HEK293 (cell line): ENCODE results near the gene ARSH.

ENCODE experiments used
- CTCF ChIA-PET: fragments of 350-600 bp; formaldehyde crosslinking; extraction: SDS; loops from one replicate; lab custom pipeline; 2021; ENCODE audit warnings: antibody characterized with exemption; lab: Yijun Ruan, JAX
- POLR2A ChIA-PET: fragments of 300-600 bp; formaldehyde crosslinking; extraction: SDS; loops from one replicate; lab custom pipeline; 2020; ENCODE audit warnings: antibody characterized with exemption, inconsistent platforms; lab: Yijun Ruan, JAX
- H3K27ac ChIP-seq: fragments of 200-500 bp; sonication (Bioruptor generic); 2 replicates; pipeline ENCODE4 v1.5.1; 2014; ENCODE audit warnings: low read depth, low read length, control low read depth, inconsistent platforms; ENCODE audit errors: extremely low read depth
- H3K36me3 ChIP-seq, 2 experiments: fragments of 200-500 bp in 1 of 2; sonication (Bioruptor generic) in 1 of 2; 1 replicate in 1 of 2; 2 replicates in 1 of 2; pipeline ENCODE4 v1.5.1; 2014 to 2017; ENCODE audit warnings: inconsistent platforms in 2 of 2, low read length in 2 of 2; ENCODE audit not compliant: control insufficient read depth in 2 of 2, insufficient read depth in 1 of 2
- H3K4me1 ChIP-seq: fragments of 200-500 bp; sonication (Bioruptor generic); 2 replicates; pipeline ENCODE4 v1.5.1; 2014; ENCODE audit warnings: mild to moderate bottlenecking, low read length, inconsistent platforms; ENCODE audit not compliant: control insufficient read depth, insufficient read depth
- H3K4me3 ChIP-seq: 2 replicates; pipeline ENCODE4 v1.5.1; 2011; ENCODE audit warnings: low read depth, mild to moderate bottlenecking, control low read depth, low read length, moderate library complexity
- H3K9me3 ChIP-seq: fragments of 200-500 bp; sonication (Bioruptor generic); 2 replicates; pipeline ENCODE4 v1.5.1; 2014; ENCODE audit warnings: low read depth, low read length, inconsistent platforms; ENCODE audit not compliant: control insufficient read depth, insufficient read depth
- GLI4 ChIP-seq: fragments of 450-650 bp; formaldehyde crosslinking; IDR thresholded peaks from 2 replicates; pipeline ENCODE4 v1.5.1; 2016; ENCODE audit warnings: missing biosample characterization, missing genetic modification characterization
- GLIS2 ChIP-seq: fragments of 450-650 bp; formaldehyde crosslinking; IDR thresholded peaks from 2 replicates; pipeline ENCODE4 v1.5.1; 2016; ENCODE audit warnings: missing biosample characterization, missing genetic modification characterization
- ZBTB20 ChIP-seq: fragments of 450-650 bp; formaldehyde crosslinking; IDR thresholded peaks from 2 replicates; pipeline ENCODE4 v1.5.1; 2016; ENCODE audit warnings: missing biosample characterization, missing genetic modification characterization
- ZBTB48 ChIP-seq: fragments of 450-650 bp; formaldehyde crosslinking; IDR thresholded peaks from 2 replicates; pipeline ENCODE4 v1.5.1; 2016; ENCODE audit warnings: missing biosample characterization, missing genetic modification characterization
- ZFP37 ChIP-seq: fragments of 450-650 bp; formaldehyde crosslinking; IDR thresholded peaks from 2 replicates; pipeline ENCODE4 v1.5.1; 2016; ENCODE audit warnings: missing biosample characterization, missing genetic modification characterization
- ZNF121 ChIP-seq: fragments of 450-650 bp; formaldehyde crosslinking; IDR thresholded peaks from 2 replicates; pipeline ENCODE4 v1.5.1; 2016; ENCODE audit warnings: missing biosample characterization, missing genetic modification characterization
- ZNF266 ChIP-seq: fragments of 450-650 bp; formaldehyde crosslinking; IDR thresholded peaks from 2 replicates; pipeline ENCODE4 v1.5.1; 2016; ENCODE audit warnings: missing biosample characterization, missing genetic modification characterization, low read depth
- ZNF274 ChIP-seq, 2 experiments: fragments of 200-500 bp in 1 of 2; fragments of 450-650 bp in 1 of 2; sonication (Bioruptor generic) in 1 of 2; formaldehyde crosslinking in 1 of 2; IDR thresholded peaks; 2 replicates each; pipeline versions ENCODE4 v1.5.1 to v1.6.1; 2014 to 2016; ENCODE audit warnings: borderline replicate concordance in 1 of 2, inconsistent platforms in 1 of 2, low read length in 1 of 2, missing biosample characterization in 1 of 2, missing genetic modification characterization in 1 of 2
- ZNF292 ChIP-seq: fragments of 450-650 bp; formaldehyde crosslinking; IDR thresholded peaks from 2 replicates; pipeline ENCODE4 v1.5.1; 2016; ENCODE audit warnings: low read depth, missing biosample characterization, missing genetic modification characterization, borderline replicate concordance
- ZNF311 ChIP-seq: fragments of 450-650 bp; formaldehyde crosslinking; IDR thresholded peaks from 2 replicates; pipeline ENCODE4 v1.5.1; 2017; ENCODE audit warnings: missing biosample characterization, missing genetic modification characterization, borderline replicate concordance
- ZNF391 ChIP-seq: fragments of 450-650 bp; formaldehyde crosslinking; IDR thresholded peaks from 2 replicates; pipeline ENCODE4 v1.5.1; 2016; ENCODE audit warnings: low read depth, missing biosample characterization, missing genetic modification characterization, borderline replicate concordance
- ZNF473 ChIP-seq: fragments of 450-650 bp; formaldehyde crosslinking; IDR thresholded peaks from 2 replicates; pipeline ENCODE4 v1.5.1; 2017; ENCODE audit warnings: missing biosample characterization, missing genetic modification characterization
- ZNF510 ChIP-seq: fragments of 450-650 bp; formaldehyde crosslinking; IDR thresholded peaks from 2 replicates; pipeline ENCODE4 v1.5.1; 2018; ENCODE audit warnings: mild to moderate bottlenecking, missing genetic modification characterization, missing biosample characterization; ENCODE audit not compliant: insufficient replicate concordance
- ZNF549 ChIP-seq: fragments of 450-650 bp; IDR thresholded peaks from 2 replicates; pipeline ENCODE4 v1.5.1; 2018; ENCODE audit warnings: missing biosample characterization, missing genetic modification characterization, mild to moderate bottlenecking, inconsistent platforms, moderate library complexity
- ZNF701 ChIP-seq: fragments of 450-650 bp; formaldehyde crosslinking; IDR thresholded peaks from 2 replicates; pipeline ENCODE4 v1.5.1; 2016; ENCODE audit warnings: missing biosample characterization, missing genetic modification characterization
- ZNF776 ChIP-seq: fragments of 450-650 bp; formaldehyde crosslinking; IDR thresholded peaks from 2 replicates; pipeline ENCODE4 v1.5.0; 2017; ENCODE audit warnings: missing biosample characterization, missing genetic modification characterization, borderline replicate concordance
- ZNF785 ChIP-seq: fragments of 450-650 bp; formaldehyde crosslinking; IDR thresholded peaks from 2 replicates; pipeline ENCODE4 v1.5.1; 2016; ENCODE audit warnings: missing biosample characterization, missing genetic modification characterization
- ZNF830 ChIP-seq: fragments of 450-650 bp; IDR thresholded peaks from 2 replicates; pipeline ENCODE4 v1.5.0; 2018; ENCODE audit warnings: missing biosample characterization, missing genetic modification characterization, low read depth, mild to moderate bottlenecking, moderate library complexity
- TF ChIP-seq, protein P1 (sequence below): fragments of 450-650 bp; formaldehyde crosslinking; IDR thresholded peaks from 2 replicates; pipeline ENCODE4 v1.5.1; 2016; ENCODE audit warnings: missing biosample characterization, missing genetic modification characterization
- TF ChIP-seq, protein P2 (sequence below): fragments of 450-650 bp; formaldehyde crosslinking; IDR thresholded peaks from 2 replicates; pipeline ENCODE4 v1.5.1; 2016; ENCODE audit warnings: missing biosample characterization, missing genetic modification characterization, low read depth
- TF ChIP-seq, protein P3 (sequence below): fragments of 450-650 bp; formaldehyde crosslinking; IDR thresholded peaks from 2 replicates; pipeline ENCODE4 v1.5.1; 2016; ENCODE audit warnings: missing biosample characterization, missing genetic modification characterization, borderline replicate concordance
- TF ChIP-seq, protein P4 (sequence below): fragments of 450-650 bp; formaldehyde crosslinking; conservative IDR thresholded peaks from 2 replicates; pipeline ENCODE4 v1.5.1; 2016; ENCODE audit warnings: low read depth, missing biosample characterization, missing genetic modification characterization

ARSH gene

DNA sequence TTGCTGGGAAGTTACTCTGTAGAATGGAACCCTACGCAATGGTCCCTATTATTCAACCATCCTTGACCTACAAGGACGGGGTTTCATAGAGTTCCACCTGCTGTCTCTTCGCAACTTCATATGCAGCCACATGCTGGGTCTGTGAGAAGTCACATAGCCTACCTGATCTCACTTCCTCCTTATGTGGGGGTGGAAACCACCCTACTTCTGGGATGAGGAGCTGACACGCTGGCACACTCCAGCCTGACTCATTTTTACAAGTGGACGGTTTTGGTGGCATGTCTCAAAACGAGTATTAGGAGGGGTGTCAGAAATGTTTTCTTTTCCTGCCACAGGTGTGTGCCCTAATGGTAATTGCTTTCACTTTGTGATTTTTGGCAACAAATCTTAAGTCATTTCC is 40.4 kb upstream of the ARSH start (continued):
- TF ChIP-seq ZNF510 (tag by site-specific recombination): no peak
- no peak for TF ChIP-seq ZNF311 (tag by site-specific recombination)
- TF ChIP-seq ZNF473 (tag by site-specific recombination): no peak
- no peak for TF ChIP-seq ZBTB20
- TF ChIP-seq GLI4 (tag by site-specific recombination): no peak
- no peak for TF ChIP-seq ZNF785
- no peak for TF ChIP-seq GLIS2 (tag by site-specific recombination)
- TF ChIP-seq, protein P1, sequence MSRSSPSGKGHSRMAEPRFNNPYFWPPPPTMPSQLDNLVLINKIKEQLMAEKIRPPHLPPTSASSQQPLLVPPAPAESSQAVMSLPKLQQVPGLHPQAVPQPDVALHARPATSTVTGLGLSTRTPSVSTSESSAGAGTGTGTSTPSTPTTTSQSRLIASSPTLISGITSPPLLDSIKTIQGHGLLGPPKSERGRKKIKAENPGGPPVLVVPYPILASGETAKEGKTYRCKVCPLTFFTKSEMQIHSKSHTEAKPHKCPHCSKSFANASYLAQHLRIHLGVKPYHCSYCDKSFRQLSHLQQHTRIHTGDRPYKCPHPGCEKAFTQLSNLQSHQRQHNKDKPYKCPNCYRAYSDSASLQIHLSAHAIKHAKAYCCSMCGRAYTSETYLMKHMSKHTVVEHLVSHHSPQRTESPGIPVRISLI: no peak
- TF ChIP-seq ZNF266: no peak
- TF ChIP-seq ZNF292 (tag by site-specific recombination): no peak
- TF ChIP-seq ZNF701 (tag by site-specific recombination): no peak
- TF ChIP-seq ZNF121: no peak
- TF ChIP-seq, all 188 proteins: peak for 0

DNA sequence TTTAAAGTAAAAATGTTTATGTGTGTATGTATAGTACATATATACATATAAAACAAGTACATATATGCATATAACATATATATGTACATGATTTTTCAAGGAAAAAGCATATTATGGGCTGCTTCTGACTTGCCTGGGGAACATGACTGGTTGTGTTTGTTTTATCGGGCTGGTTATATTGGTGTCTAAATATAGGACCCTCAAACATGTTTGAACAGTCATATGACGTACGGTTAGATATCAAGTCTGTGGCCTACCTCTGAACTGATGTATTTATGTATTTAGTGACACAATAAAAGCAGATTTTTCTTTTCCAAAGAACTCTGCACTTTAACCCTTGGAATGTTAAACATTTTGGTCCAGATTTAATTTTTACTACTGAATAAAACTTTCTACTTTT is 39.3 kb upstream of the ARSH start:
- ChIA-PET CTCF (no interaction called here), POLR2A (no interaction called here)
- TF ChIP-seq, protein P2, sequence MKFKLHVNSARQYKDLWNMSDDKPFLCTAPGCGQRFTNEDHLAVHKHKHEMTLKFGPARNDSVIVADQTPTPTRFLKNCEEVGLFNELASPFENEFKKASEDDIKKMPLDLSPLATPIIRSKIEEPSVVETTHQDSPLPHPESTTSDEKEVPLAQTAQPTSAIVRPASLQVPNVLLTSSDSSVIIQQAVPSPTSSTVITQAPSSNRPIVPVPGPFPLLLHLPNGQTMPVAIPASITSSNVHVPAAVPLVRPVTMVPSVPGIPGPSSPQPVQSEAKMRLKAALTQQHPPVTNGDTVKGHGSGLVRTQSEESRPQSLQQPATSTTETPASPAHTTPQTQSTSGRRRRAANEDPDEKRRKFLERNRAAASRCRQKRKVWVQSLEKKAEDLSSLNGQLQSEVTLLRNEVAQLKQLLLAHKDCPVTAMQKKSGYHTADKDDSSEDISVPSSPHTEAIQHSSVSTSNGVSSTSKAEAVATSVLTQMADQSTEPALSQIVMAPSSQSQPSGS (tag by site-specific recombination): no peak
- TF ChIP-seq ZNF549 (tag by site-specific recombination): no peak
- no peak for TF ChIP-seq ZBTB48 (tag by site-specific recombination)
- no peak for TF ChIP-seq ZNF510 (tag by site-specific recombination)
- no peak for TF ChIP-seq ZNF391 (tag by site-specific recombination)
- Histone ChIP-seq H3K9me3 (no peaks in the 10 kb centered on the region), H3K4me1 (no peaks in the 10 kb centered on the region), H3K27ac (no peak overlapping the region), H3K4me3 (no peak overlapping the region), H3K36me3 (no peaks in the 10 kb centered on the region)

DNA sequence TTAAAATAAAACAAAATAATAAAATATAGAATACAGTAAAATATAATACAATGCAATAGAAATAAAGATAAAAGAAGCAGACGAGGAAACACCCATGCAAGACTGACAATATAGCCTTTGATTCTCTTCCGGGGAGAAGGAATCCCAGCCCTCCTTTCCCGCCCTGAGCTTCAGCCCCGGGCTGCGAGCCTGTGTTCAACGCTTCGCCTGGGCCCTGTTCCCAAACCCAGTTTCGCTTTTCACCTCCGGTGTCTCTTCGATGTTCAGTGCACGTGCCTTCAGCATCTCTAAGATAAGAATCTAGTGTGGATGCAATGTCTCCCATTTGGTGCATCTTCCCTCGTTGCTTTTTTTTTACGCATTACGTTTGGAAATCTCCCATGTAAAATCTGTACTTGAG is 38.8 kb upstream of the ARSH start:
- no peaks in the 10 kb centered on the region for H3K9me3 ChIP-seq
- POLR2A ChIA-PET: no interaction called here
- no peaks in the 10 kb centered on the region for H3K36me3 ChIP-seq
- no peak overlapping the region for H3K4me3 ChIP-seq
- TF ChIP-seq ZNF776 (tag by site-specific recombination): no peak
- TF ChIP-seq ZNF830 (tag by site-specific recombination): no peak
- TF ChIP-seq ZNF274 (IDR thresholded peaks at IDR 0.05; ENCODE audit: low read length): no peak
- TF ChIP-seq ZNF274 (tag by site-specific recombination; IDR thresholded peaks at IDR 0.05; ENCODE audit: borderline replicate concordance): no peak
- no peak for TF ChIP-seq ZNF510 (tag by site-specific recombination)
- TF ChIP-seq, protein P3, sequence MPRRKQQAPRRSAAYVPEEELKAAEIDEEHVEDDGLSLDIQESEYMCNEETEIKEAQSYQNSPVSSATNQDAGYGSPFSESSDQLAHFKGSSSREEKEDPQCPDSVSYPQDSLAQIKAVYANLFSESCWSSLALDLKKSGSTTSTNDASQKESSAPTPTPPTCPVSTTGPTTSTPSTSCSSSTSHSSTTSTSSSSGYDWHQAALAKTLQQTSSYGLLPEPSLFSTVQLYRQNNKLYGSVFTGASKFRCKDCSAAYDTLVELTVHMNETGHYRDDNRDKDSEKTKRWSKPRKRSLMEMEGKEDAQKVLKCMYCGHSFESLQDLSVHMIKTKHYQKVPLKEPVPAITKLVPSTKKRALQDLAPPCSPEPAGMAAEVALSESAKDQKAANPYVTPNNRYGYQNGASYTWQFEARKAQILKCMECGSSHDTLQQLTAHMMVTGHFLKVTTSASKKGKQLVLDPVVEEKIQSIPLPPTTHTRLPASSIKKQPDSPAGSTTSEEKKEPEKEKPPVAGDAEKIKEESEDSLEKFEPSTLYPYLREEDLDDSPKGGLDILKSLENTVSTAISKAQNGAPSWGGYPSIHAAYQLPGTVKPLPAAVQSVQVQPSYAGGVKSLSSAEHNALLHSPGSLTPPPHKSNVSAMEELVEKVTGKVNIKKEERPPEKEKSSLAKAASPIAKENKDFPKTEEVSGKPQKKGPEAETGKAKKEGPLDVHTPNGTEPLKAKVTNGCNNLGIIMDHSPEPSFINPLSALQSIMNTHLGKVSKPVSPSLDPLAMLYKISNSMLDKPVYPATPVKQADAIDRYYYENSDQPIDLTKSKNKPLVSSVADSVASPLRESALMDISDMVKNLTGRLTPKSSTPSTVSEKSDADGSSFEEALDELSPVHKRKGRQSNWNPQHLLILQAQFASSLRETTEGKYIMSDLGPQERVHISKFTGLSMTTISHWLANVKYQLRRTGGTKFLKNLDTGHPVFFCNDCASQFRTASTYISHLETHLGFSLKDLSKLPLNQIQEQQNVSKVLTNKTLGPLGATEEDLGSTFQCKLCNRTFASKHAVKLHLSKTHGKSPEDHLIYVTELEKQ: no peak
- no peak for TF ChIP-seq ZFP37 (tag by site-specific recombination)
- TF ChIP-seq, protein P4, sequence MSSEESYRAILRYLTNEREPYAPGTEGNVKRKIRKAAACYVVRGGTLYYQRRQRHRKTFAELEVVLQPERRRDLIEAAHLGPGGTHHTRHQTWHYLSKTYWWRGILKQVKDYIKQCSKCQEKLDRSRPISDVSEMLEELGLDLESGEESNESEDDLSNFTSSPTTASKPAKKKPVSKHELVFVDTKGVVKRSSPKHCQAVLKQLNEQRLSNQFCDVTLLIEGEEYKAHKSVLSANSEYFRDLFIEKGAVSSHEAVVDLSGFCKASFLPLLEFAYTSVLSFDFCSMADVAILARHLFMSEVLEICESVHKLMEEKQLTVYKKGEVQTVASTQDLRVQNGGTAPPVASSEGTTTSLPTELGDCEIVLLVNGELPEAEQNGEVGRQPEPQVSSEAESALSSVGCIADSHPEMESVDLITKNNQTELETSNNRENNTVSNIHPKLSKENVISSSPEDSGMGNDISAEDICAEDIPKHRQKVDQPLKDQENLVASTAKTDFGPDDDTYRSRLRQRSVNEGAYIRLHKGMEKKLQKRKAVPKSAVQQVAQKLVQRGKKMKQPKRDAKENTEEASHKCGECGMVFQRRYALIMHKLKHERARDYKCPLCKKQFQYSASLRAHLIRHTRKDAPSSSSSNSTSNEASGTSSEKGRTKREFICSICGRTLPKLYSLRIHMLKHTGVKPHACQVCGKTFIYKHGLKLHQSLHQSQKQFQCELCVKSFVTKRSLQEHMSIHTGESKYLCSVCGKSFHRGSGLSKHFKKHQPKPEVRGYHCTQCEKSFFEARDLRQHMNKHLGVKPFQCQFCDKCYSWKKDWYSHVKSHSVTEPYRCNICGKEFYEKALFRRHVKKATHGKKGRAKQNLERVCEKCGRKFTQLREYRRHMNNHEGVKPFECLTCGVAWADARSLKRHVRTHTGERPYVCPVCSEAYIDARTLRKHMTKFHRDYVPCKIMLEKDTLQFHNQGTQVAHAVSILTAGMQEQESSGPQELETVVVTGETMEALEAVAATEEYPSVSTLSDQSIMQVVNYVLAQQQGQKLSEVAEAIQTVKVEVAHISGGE (tag by site-specific recombination): no peak
- TF ChIP-seq, all 188 proteins: peak for 0
- CTCF ChIA-PET: no interaction called here
- no peaks in the 10 kb centered on the region for H3K4me1 ChIP-seq
- no peak overlapping the region for H3K27ac ChIP-seq
